GM18517 (cell line): ENCODE measurements around the gene AWAT1.
"Not testable (repeated sequence)": the region's sequence is repeated elsewhere in the genome, so short reads cannot be mapped to it uniquely, and the experiment has no call there.

Source experiments
- ATAC-seq: cut with Tn5 transposase; IDR thresholded peaks from one replicate; pipeline ENCODE4 v1.9.1; 2021; ENCODE audit warnings: mild to moderate bottlenecking, moderate library complexity; ENCODE audit not compliant: unreplicated experiment

AWAT1 gene

DNA sequence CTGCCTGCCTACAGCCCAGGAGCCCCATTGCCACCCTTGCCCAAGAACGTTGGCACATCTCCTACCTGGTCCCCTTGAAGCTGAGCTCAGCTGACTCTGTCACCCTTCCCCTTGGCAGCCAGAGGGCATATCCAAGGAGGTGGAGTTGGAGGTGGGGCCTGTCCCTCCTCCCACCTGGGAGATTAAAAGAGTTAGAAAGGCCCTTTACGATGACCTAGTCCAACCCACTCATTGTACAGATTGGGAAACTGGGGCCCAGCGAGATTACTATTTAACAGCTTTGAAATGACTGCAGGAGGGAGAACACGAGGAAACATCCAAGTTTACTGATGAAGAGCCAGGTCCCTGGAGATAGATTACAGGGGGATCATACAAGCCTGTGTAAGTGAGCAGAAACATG lies 25.6 kb downstream of the AWAT1 start, which contains the start of gene P2RY4:
TSS of gene P2RY4 (minus strand) at position 101 of the 400 bp plus-strand sequence. CDS start 580 bp downstream, outside the sequence.
- ATAC-seq: no peak

DNA sequence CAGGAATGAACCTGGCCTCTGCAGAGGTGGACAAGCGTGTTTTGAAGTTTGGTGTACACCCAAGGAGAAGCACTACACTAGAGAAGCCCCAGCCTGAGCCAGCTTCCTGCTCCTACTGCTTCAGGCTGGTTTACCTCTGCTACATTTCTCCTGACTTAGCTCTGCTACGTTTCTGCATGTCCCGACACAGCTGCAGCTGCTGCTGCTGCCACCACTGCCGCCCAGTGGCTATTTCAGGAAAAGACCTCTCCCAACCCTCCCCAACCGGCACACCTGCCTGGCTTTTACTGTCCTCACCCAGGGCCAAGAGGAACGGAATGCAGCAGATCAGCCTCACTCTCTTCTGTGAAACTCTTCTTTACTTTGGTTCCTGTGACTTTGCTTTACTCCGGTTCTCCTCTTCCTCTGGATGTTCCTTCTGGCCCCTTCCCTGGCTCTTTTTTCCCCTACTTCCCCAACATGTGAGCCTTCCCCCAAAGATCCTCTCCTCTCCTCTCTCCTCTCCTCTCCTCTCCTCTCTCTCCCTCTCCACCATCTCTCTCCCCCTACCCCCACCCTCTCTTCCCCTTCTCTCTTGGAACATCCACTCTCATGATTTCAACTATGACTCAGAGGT lies 28.6 kb downstream of the AWAT1 start:
- no peak for ATAC-seq

DNA sequence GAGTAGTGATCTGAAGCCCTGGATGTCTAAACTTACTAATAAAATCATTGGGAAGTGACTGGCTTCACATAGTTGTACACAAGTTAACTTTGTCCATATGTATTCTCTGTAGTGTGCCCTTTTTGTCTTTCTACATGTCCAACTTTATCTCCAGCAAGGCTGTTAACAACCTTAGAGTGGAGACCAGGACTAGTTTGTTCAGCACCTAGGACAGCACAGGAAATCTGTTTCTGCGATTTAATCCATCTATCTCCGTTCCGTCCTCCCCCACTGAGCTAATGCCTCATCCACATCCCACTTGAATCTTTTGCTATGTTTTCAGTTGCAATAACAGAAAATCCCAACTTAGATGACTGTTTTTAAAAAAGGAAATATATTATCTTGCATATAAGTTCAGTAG lies 30.3 kb downstream of the AWAT1 start:
- no peak for ATAC-seq

DNA sequence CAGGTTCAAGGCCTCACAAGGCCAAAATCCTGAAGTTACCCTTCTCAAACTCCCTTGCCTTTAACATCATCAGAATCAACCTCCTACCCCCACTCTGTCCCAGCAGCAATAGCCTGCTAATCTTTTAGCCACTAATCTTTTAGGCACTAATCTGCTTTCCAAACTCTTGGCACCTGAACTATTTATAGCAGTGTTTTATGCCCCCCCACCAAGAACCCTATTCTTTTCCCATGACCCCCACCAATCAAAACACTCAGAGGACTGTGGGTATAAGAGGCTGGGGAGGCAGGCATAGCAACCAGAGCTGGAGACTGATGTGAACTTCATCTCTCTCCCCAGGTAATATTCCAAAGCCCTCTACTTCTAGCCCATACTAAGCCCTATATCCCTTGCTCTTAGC lies 33.6 kb downstream of the AWAT1 start, which contains the start of gene ARR3:
TSS of gene ARR3 (plus strand) at position 301 of the 400 bp plus-strand sequence. CDS start 1,052 bp downstream, outside the sequence.
- ATAC-seq: no peak

DNA sequence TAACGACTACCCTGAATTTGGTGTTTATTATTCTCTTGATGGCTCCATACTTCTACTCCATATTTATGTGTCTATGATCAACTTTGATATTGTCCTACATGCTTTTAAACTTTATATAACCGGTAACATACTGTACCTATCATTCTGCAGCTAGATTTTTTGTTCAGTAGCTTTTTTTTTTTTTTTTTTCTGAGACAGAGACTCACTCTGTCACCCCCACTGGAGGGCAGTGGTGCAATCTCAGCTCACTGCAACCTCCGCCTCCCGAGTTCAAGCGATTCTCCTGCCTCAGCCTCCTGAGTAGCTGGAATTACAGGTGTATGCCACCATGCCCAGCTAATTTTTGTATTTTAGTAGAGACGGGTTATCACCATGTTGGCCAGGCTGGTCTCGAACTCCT lies 39.6 kb downstream of the AWAT1 start:
- ATAC-seq: not testable (repeated sequence)

DNA sequence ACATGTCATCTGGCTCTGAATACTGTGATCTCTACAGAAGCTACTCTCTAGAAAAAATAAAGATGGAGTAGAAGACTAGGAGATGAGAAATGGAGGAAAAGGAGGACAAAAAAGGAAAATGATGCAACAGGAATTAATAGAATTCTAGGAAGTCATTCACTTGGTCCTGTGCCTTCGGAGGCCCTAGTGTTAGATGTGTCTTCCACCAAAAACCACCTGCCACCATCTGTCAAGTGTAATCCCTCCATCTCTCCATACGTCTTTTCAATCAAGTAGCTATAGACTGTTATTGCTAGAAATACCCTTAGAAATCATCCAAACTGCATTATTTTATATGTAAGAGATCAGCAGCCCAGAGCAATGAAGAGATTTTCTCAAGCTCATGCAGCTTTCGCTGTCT lies 44.6 kb downstream of the AWAT1 start:
- no peak for ATAC-seq

DNA sequence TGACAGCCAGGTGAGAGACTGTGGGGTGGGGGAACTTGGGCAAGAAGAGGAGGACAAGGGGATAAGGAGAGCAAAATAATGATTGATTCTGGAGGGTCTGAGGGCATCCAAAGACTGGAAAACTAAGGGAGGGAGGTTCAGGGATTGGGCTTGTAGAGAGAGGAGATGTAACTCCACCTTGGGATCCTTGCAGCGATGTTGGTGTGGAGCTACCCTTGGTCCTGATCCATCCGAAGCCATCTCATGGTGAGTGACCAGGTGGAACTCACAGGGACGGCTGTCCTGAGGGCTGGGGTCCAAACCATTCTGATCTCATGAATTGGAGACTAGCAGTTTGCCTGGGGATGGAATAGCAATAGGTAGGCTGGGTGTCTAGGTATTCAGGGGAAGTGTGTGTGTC lies 46.1 kb downstream of the AWAT1 start:
- ATAC-seq: no peak

DNA sequence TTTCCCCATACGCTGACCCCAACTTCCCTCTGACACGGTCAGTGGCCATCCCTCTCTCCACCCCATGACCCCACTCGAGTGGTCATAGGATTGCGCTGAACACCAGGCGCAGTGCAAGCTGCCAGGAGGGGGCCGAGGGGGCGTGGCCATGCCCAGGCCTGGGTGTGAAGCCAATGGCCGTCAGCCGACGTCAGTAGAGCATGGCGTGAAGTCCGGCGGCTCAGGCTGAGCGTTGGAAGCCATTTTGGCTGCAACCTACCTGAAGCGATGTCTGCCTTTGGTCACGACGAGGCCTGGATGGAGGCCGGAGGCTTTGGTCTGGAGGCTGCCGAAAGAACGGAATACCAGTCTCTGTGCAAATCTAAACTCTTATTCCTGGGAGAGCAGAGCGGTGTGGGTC lies 47.5 kb downstream of the AWAT1 start, which contains the start of gene RAB41:
TSS of gene RAB41 (plus strand) at position 222 of the 400 bp plus-strand sequence. CDS start at position 268, 46 bp downstream.
- ATAC-seq: no peak

DNA sequence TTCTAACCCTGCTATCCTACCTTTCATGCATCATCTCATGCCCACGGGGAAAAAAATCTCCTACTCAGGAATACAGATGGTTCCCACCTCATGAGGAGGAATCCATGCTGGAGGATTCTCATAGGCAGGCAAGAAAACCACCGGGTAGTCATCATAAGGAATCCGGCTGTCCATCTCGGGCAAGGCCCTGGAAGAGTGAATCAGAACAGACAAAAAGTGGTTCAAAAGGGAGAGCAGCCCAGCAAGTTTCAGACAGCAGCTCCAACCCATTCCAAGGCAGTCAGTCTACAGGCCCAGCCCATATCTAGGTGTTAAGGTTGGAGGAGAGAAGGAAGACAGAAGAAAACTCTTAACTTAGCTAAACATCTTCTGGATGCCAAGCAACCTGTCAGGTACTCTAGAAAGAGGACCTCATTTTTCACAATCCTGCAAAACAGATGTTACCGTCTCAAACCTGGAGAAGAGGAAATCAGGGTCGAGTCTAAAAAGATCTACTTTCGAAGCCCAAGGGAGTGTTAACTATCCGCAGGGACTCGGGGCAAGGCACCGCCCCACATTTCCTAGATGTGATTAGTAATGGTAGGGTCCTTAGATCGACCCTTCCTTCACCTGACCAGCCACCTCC lies 54.8 kb downstream of the AWAT1 start:
- no peak for ATAC-seq
